Upper lobe of right lung (tissue), 1 donor: ENCODE data around the gene COL4A1. TPM values are rescaled to one million over a fixed set of nuclear protein-coding genes. Genes with fewer than 3 reads are reported as not detected.

Source experiments
- ATAC-seq: fragments of 200-7000 bp; cut with Tn5 transposase; one replicate; pipeline ENCODE4 v1.9.1; 2020; ENCODE audit warnings: mild to moderate bottlenecking, moderate library complexity
- DNase-seq: peaks from one replicate; pipeline ENCODE4 v3.0.0-alpha.2; 2020
- H3K27ac ChIP-seq: fragments of 200-600 bp; one replicate; pipeline ENCODE4 v1.8.0; 2022
- H3K27me3 ChIP-seq: fragments of 200-600 bp; one replicate; pipeline ENCODE4 v1.8.0; 2022; ENCODE audit warnings: mild to moderate bottlenecking
- H3K36me3 ChIP-seq: fragments of 200-600 bp; one replicate; pipeline ENCODE4 v1.8.0; 2022
- H3K4me1 ChIP-seq: fragments of 200-600 bp; one replicate; pipeline ENCODE4 v1.8.0; 2022
- H3K4me3 ChIP-seq: fragments of 200-600 bp; one replicate; pipeline ENCODE4 v1.8.0; 2022; ENCODE audit warnings: mild to moderate bottlenecking
- H3K9me3 ChIP-seq: fragments of 200-600 bp; one replicate; pipeline ENCODE4 v1.8.0; 2022
- intact Hi-C: fragments of 100-400 bp; cut with DNase I; formaldehyde crosslinking; loops from one replicate; pipeline ENCODE4 v1.11.0; 2022
- total RNA-seq: library from RNA; stranded (reverse); fragmentation: NEBNext Ultra II Directional; extraction: Animal tissue kit (Norgen Biotek cat#: 25700); gene quantifications from one replicate; pipeline ENCODE4 v1.2.1, GENCODE V29; 2021
- TF ChIP-seq, protein P1 (sequence below): fragments of 200-600 bp; IDR thresholded peaks from one replicate; pipeline ENCODE4 v1.8.0; 2022; ENCODE audit warnings: antibody characterized with exemption
- donor health status: DM: no; HTN: yes; CAD: no; lungs with severe emphysema.

The COL4A1 gene
- total RNA-seq, 1 donor from 2014 or later = 242 TPM

DNA sequence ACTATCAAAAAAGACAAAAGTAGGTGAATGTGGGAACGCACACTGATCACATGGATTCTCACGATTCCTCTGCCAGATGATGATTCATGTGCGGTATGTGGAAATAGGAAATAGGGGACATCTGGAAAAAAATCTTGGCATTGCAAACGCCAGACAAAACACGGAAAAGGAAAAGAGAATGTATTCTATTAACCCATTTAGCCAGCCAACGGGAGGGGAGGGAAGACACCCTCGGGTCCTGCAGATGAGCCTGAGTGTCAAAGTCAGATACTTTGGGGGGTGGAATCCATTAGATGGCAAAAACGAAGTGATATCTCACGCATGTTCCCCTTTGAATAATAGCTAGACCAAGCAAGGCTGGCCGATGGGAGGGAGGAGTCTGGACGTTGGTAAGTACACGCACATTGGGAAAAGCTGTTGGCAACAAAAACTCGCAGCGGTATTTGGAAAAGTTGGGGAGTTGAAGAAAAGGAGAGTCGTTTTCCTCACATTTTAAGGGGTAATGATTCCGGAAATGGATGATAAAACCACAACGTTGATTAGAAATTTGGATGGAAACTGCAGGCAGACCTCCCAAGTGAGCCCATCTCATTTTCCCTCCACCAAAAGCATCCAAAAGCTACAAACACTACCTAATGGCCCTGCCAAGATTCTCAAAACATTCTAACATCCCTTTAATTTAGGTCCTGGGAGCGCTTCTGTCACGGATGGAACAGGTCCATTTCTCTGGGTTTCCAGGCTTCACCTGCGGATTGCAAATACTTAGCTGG lies 73.6 kb downstream of the COL4A1 start:
- Histone ChIP-seq H3K9me3 (no peaks in the 10 kb centered on the region), H3K4me3 (peak overlapping the region; percentile 23), H3K36me3 (no peaks in the 10 kb centered on the region), H3K27me3 (no peaks in the 10 kb centered on the region), H3K4me1 (peaks cover 30% of the 10 kb centered on the region), H3K27ac (peak overlapping the region; percentile 63)
- ATAC-seq (peak; percentile 6), DNase-seq (no peak)
- intact Hi-C loops = no loop called here
- TF ChIP-seq, protein P1, sequence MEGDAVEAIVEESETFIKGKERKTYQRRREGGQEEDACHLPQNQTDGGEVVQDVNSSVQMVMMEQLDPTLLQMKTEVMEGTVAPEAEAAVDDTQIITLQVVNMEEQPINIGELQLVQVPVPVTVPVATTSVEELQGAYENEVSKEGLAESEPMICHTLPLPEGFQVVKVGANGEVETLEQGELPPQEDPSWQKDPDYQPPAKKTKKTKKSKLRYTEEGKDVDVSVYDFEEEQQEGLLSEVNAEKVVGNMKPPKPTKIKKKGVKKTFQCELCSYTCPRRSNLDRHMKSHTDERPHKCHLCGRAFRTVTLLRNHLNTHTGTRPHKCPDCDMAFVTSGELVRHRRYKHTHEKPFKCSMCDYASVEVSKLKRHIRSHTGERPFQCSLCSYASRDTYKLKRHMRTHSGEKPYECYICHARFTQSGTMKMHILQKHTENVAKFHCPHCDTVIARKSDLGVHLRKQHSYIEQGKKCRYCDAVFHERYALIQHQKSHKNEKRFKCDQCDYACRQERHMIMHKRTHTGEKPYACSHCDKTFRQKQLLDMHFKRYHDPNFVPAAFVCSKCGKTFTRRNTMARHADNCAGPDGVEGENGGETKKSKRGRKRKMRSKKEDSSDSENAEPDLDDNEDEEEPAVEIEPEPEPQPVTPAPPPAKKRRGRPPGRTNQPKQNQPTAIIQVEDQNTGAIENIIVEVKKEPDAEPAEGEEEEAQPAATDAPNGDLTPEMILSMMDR = no peak

DNA sequence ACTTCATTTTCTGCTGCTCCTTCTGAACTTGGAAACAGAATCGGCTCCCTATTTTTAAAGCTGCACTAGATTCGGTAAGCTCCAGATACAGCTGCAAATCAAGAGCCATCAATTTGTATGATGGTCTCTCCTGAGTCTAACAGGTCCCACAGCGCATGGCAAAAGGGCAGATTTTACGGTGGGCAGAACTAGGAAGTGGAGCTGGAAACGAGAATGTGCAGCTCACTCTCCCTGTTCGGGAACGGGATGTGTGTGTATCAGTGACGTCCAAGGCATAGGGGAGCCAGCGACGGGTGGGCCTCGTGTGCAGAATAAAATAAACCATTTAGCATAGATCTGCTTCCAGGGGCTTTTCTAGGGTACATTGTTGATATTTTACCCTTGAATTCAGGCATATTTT lies 74.2 kb downstream of the COL4A1 start:
- DNase-seq = no peak
- H3K4me3 ChIP-seq = peak overlapping the region; percentile 23

DNA sequence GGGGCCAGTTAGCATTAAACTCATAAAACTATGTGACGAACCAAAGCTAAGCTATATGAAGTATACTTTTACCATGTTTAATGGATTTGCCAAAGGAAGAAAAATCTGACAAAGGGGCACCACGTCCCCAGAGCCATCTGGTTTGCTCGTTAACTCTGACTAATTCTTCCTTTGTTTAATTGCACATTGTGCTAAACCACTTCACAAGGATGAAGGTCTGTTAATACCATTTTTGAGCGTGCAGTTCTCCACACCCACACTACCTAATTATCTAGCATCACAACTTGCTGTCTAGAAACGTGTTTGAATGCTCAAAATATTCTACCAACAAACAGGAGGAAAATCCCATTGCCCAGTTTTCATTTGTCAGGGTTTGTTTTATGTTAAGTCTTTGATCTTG lies 74.8 kb downstream of the COL4A1 start:
- Histone ChIP-seq H3K9me3 (no peaks in the 10 kb centered on the region), H3K4me3 (no peak overlapping the region), H3K36me3 (no peaks in the 10 kb centered on the region), H3K4me1 (peaks cover 22% of the 10 kb centered on the region), H3K27ac (peak overlapping the region; percentile 63), H3K27me3 (no peaks in the 10 kb centered on the region)
- ATAC-seq (no peak), DNase-seq (no peak)
- TF ChIP-seq, protein P1 = no peak
- intact Hi-C loops = no loop called here

More for the DNA sequence above, 74.2 kb downstream of the COL4A1 start:
- Histone ChIP-seq H3K27ac (peak overlapping the region; percentile 63), H3K4me1 (peaks cover 24% of the 10 kb centered on the region), H3K9me3 (no peaks in the 10 kb centered on the region), H3K27me3 (no peaks in the 10 kb centered on the region), H3K36me3 (no peaks in the 10 kb centered on the region)
- ATAC-seq = no peak
- TF ChIP-seq, protein P1 = no peak
- intact Hi-C loops = no loop called here

DNA sequence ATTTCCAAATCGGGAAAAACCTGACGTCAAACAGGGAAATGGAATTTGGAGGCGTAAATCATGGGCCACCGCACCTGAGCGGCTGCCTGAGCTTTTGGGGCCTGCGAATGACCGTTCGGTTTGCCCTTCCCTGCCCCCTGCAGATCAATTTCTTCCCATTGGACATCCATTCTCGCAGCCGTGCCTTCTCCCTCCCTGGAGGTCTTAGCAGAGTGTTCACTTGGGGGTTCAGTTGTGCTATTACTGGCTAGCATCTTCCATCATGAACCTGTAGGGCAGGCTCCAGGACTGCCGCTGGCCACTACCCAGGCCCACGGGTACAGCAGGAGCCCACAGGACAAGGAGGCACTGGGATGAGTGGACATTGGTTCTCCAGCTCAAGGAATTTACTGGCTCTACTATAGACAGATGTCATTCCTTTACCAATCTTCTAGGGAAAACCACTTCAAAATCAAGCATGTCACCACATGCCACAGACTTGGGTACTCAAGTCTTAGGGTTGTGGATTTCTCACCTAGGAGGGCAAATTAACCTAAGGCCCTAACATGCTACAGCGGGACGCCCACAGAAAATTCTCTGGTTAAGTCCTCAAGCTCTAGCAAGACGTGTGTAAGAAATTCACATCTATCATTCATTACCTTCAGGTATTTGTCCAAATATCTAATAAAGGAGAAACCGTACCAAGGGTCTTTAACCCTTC lies 75.5 kb downstream of the COL4A1 start:
- TF ChIP-seq, protein P1 = no peak
- Histone ChIP-seq H3K27me3 (no peaks in the 10 kb centered on the region), H3K27ac (no peak overlapping the region), H3K36me3 (no peaks in the 10 kb centered on the region), H3K4me1 (peaks cover 23% of the 10 kb centered on the region), H3K9me3 (no peaks in the 10 kb centered on the region), H3K4me3 (no peak overlapping the region)
- ATAC-seq (no peak), DNase-seq (no peak)
- intact Hi-C loops = no loop called here

DNA sequence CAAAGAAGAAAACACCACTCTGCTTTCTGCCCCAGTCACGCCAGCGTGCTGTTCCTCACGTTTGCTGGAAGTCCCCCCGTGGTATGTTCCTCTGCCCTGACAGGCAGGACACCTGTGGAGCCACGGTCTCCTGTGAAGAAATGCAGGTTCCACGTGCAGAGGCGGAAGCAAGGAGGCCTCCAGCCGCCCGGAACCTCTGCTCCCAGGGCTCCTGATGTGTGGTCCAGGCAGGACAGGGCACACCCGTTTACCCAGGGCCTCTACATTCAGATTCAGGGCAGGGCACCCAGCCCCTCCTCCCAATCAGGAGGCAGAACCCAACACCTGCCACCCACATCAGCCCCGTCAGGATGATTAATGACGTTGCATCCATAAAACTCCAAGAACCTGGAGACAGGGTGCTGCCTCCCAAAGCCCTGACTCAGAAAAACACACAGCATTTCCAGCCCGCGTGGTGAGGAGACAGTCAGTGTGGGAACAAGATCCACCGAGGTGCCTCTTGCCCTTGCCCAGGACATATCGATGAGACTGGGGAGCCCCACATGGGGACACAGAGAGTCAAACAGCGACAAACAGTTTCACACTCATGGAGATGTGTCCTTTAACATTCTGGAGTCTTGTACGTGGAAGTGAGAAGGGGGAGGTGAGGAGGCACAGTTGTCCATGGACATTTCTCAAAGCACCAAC lies 76.2 kb downstream of the COL4A1 start:
- H3K27ac ChIP-seq = no peak overlapping the region
- H3K4me1 ChIP-seq = peaks cover 27% of the 10 kb centered on the region
- H3K9me3 ChIP-seq = no peaks in the 10 kb centered on the region
- H3K4me3 ChIP-seq = no peak overlapping the region
- ATAC-seq = peak; percentile 19
- no peak for DNase-seq
- H3K36me3 ChIP-seq = no peaks in the 10 kb centered on the region
- intact Hi-C loops = no loop called here
- TF ChIP-seq, protein P1 = no peak
- no peaks in the 10 kb centered on the region for H3K27me3 ChIP-seq
